HG03439 (cell line): Measurements from ENCODE around the gene COL26A1.
"Not testable (repeated sequence)": the region's sequence is repeated elsewhere in the genome, so short reads cannot be mapped to it uniquely, and the experiment has no call there.

ENCODE experiments used
- ATAC-seq: cut with Tn5 transposase; IDR thresholded peaks from one replicate; pipeline ENCODE4 v1.9.1; 2021; ENCODE audit warnings: mild to moderate bottlenecking, moderate library complexity; ENCODE audit not compliant: unreplicated experiment

Gene COL26A1

GRCh38 chr7:101362334-101363195 lies at the start of gene COL26A1:
Gene COL26A1 (plus strand): TSS chr7:101362875. CDS start chr7:101363033, 158 bp downstream.
- ATAC-seq = no peak

- ATAC-seq = no peak
Observed at GRCh38 chr7:101315336-101315735, 47.3 kb upstream of the COL26A1 start.

- no peak for ATAC-seq
Observed at GRCh38 chr7:101319401-101319800, 43.3 kb upstream of the COL26A1 start.

- ATAC-seq = peak; percentile 93
Observed at GRCh38 chr7:101321491-101322401, 40.9 kb upstream of the COL26A1 start, which contains the start of gene IFT22. Gene IFT22 (minus strand): TSS chr7:101321812. CDS start chr7:101321709, 103 bp downstream.

GRCh38 chr7:101328159-101328558 lies 34.5 kb upstream of the COL26A1 start:
- ATAC-seq = no peak

GRCh38 chr7:101330011-101330484 lies 32.6 kb upstream of the COL26A1 start:
- ATAC-seq = no peak

- no peak for ATAC-seq
Observed at GRCh38 chr7:101332026-101332425, 30.6 kb upstream of the COL26A1 start.

GRCh38 chr7:101333912-101334311 lies 28.8 kb upstream of the COL26A1 start:
- no peak for ATAC-seq

- no peak for ATAC-seq
Observed at GRCh38 chr7:101340379-101340778, 22.3 kb upstream of the COL26A1 start.

- no peak for ATAC-seq
Observed at GRCh38 chr7:101342892-101343291, 19.8 kb upstream of the COL26A1 start.

GRCh38 chr7:101347477-101347876 lies 15.2 kb upstream of the COL26A1 start:
- ATAC-seq = no peak

- not testable (repeated sequence) for ATAC-seq
Observed at GRCh38 chr7:101348456-101349067, 14.1 kb upstream of the COL26A1 start.

- not testable (repeated sequence) for ATAC-seq
Observed at GRCh38 chr7:101349300-101349699, 13.4 kb upstream of the COL26A1 start.

GRCh38 chr7:101352920-101353308 lies 9.8 kb upstream of the COL26A1 start:
- no peak for ATAC-seq

- no peak for ATAC-seq
Observed at GRCh38 chr7:101357433-101357832, 5.2 kb upstream of the COL26A1 start.

- no peak for ATAC-seq
Observed at GRCh38 chr7:101363196-101363733, 590 bp downstream of the COL26A1 start.

GRCh38 chr7:101363734-101364374 lies 1.2 kb downstream of the COL26A1 start:
- ATAC-seq = peak; percentile 77

GRCh38 chr7:101365956-101366355 lies 3.3 kb downstream of the COL26A1 start:
- ATAC-seq = no peak

- ATAC-seq = no peak
Observed at GRCh38 chr7:101367676-101368075, 5.0 kb downstream of the COL26A1 start.
